NCI-H1105 (cell line): Measurements from ENCODE around the gene TYSND1.
"Not testable (repeated sequence)": the region's sequence is repeated elsewhere in the genome, so short reads cannot be mapped to it uniquely, and the experiment has no call there.

Experiments
- DNase-seq: peaks from one replicate; lab custom pipeline; 2025; lab: John Stamatoyannopoulos, UW

Gene TYSND1

GRCh38 chr10:70146489-70147258 lies at the start of gene TYSND1:
Gene TYSND1 (minus strand): TSS chr10:70146700. CDS start chr10:70146586, 114 bp downstream.
- DNase-seq, result peak; percentile 96

DNA sequence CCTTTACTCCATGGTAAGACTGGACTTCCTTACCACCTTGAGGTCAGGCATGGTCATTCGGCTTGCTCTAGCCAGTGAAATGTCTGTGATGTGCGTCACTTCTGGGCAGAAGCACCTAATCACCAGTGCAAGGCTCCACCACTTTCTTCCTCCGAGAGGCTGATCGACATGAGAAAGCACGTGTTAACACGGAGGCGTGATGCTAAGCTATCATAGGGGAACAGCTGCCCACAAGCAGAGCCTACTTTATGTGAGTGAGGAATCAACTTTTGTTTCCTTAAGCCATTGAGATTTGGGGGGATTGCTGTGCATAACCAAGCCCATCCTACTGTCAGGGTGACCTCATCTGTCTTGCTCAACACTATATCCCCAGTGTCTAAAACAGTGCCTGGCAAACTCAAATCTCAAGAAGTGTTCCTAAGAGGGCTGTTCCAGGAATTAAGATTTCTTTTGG lies 46.9 kb upstream of the TYSND1 start:
- no peak for DNase-seq

DNA sequence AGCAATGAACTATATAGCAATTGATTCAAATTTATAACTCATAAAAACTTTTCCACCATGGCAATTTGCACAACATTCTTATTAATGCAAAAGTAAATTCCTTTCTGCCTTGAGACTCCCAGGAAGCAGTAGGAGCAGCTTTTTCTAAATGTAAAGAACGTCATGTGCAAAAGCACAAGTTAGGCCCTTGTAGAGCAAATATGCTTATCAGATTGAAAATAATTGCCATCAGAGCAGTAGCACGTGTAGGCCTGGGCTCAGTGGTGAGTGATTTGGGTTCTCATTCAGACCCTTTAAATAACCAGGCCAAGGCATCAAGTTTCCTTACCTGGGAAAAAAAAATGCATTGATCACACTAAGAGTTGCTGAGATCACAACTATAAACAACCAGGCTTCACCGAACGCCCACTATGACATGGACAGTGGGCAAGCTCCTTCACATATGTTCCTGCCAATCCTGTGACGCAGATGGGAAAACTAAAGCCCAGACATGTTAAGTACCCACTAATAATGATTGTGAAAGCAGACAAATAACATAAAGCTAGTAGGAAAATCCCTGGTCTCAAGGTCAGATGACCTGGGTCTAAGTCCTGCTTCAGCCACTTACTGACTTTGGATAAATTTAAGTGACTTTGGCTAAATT lies 45.9 kb upstream of the TYSND1 start:
- no peak for DNase-seq

DNA sequence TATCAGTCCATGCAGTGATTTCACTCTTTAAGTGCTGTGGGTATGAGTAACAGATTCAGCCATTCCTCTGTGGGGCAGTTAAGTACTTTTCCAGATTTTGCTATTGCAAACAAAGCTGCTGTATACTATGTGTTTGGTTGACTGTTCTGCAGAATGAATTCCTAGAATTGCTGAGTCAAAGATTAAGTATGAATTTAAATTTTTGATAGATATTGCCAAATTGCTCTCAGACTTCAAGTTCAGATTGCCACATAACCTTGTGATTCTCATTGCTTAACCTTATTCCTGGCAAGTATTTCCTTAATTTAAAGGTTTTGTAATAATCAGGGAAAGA lies 45.4 kb upstream of the TYSND1 start:
- DNase-seq, result no peak

GRCh38 chr10:70191161-70191971 lies 44.9 kb upstream of the TYSND1 start:
- no peak for DNase-seq

DNA sequence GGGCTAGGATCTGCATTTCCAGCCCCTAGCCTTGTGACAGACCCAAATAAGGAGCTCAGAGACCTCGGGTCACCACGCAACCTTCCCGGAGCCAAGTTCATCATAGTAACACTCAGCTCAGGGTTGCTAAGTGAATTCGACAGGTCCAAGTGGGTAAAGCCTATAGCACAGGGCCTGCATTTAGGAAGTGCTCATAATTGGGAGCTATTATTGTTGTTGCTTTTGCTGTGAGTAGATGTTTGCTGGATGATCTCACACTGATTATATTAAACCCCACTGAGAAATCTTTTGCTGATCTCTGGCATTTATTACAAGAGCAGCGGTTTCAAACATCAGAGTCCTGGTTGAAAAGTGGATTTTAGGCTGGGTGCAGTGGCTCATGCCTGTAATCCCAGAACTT lies 44.1 kb upstream of the TYSND1 start:
- DNase-seq, result no peak

DNA sequence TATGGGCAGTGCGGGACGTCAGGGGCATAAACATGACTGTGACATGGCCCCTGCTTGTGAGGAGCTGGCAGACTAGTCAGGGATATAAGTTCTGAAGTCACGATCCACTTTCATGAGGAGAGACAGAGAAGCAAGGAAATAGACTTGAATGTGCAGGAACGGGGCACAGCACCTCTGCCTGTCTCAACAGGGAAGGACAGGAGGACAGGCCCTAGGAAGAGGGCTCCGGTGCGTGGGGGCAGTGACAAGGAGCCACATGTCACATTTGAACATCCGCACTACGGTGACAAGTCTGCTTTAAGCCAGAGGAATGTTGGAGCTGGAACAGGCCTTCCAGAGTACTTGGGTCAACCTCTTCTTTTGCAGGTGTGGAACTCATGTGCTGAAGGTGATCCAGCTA lies 43.6 kb upstream of the TYSND1 start:
- no peak for DNase-seq

- no peak for DNase-seq
Observed at GRCh38 chr10:70188768-70189167, 42.3 kb upstream of the TYSND1 start.

- DNase-seq, result no peak
Observed at GRCh38 chr10:70186571-70186970, 40.1 kb upstream of the TYSND1 start.

GRCh38 chr10:70186090-70186489 lies 39.6 kb upstream of the TYSND1 start:
- no peak for DNase-seq

DNA sequence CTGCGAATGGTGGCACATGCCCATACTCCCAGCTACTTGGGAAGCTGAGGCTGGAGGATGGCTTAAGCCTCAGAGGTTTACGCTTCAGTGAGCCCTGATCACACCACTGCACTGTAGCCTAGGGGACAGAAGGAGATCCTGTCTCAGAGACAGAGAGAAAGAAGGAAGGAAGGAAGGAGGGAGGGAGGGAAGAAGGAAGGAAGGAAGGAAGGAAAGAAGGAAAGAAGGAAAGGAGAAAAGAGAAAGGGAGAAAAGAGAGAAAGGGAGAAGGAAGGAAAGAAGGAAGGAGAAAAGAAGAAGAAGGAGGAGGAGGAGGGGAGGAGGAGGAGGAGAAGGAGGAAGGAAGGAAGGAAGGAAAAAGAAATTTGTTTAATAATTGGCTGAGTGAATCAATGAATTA lies 36.8 kb upstream of the TYSND1 start:
- no peak for DNase-seq

DNA sequence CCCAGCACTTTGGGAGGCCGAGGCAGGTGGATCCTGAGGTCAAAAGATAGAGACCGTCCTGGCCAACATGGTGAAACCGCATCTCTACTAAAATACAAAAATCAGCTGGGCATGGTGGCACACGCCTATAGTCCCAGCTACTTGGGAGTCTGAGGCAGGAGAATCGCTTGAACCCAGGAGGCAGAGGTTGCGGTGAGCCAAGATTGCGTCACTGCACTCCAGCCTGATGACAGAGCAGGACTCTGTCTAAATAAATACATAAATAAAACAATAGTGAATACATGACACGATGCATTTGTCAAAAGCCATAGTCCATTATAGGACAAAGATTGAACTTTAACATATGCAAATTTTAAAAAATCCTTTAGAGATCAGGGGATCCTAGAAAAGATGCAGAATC lies 32.7 kb upstream of the TYSND1 start:
- not testable (repeated sequence) for DNase-seq

DNA sequence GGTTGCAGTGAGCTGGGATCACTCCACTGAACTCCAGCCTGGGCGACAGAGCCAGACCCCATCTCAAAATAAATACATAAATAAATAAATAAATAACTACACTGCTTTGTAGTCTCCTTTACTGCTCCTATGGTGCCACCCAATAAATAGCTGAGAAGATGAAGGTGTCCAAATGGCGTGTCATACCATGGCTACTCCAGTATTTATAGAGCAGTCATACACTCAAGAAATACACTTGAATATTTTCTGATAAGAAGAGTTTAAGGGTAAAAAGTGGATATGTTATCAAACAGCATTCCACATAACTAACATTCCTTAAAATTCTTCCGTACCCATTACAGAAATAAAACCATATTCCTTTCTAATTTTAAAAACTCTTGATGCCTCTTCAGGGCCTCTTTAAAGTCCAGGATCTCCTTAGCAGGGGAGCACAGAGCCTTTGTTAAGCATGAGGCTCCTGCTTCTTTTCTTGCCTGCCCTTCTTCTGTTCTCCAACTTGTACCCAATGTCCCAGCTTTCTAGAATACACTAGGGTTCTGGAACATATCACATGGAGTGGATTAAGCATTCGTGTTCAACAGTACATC lies 31.7 kb upstream of the TYSND1 start:
- no peak for DNase-seq

GRCh38 chr10:70176441-70176840 lies 29.9 kb upstream of the TYSND1 start:
- no peak for DNase-seq

DNA sequence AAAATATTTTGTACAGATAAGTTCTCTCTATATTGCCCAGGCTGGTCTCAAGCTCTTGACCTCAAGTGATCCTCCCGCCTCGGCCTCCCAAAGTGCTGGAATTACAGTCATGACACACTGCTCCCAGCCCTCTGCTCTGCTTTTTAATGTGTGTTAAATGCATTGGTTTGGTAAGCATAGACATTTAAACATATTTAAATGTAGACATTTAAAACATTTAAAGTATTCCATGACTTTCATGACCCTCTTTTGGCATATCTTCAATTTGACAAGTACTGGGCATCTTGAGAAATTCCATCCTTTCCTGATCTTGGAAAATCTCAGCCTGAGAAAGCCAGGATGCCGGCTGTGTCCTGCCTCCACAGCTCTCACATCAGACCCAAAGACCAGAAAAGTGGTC lies 29.0 kb upstream of the TYSND1 start:
- DNase-seq, result no peak

- no peak for DNase-seq
Observed at GRCh38 chr10:70174058-70174741, 27.7 kb upstream of the TYSND1 start.

DNA sequence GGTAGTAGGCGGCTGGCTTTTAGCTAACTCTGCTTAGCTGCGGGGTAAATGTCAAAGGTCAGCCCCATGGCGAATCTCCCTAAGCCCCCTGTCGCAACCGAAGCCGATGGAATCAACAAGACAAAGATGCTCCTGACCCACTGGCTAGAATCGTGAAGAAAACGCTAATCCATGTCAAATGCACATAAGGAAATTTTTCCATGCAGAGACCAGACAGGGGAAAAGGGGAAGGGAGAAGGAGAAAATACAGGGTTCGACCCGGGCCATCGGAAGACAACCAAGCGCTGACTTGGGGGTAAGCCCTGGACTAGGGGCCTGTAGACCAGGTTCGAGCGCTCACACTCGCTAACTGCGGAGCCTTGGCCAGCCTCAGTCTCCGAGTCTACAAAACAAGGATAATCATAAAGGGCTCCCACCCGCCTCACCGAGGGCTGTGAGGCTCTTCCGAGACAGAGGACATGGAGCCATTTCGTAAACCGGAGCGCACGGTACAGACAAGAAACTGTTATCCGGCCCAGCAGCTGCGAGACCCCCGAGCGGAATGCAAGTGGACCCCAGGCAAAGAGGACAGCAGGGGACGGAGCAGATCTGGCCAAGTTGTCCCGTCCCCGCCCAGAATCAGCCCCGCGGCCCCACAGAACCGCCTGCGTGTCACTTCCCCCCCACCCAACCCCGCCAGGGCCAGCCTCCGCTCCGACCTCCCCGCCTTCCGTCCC lies 23.3 kb upstream of the TYSND1 start:
- no peak for DNase-seq

DNA sequence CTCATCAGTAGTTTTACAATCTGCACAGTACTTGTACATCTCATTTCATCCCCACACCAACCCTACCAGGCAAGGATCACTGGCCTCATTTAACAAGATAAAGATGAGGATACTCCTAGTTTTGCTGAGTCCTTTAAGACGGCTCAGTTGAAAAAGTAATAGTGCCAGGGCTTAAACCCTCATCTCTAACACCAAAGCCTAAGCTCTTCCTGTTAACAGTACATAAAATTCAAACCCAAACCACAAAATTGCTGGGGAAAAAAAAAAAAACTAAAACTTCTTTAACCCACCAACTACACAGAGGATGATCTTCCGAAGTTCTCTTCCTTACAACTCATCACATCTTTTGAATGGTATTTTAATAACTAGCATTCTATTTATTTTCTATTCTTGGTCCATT lies 22.5 kb upstream of the TYSND1 start:
- no peak for DNase-seq

DNA sequence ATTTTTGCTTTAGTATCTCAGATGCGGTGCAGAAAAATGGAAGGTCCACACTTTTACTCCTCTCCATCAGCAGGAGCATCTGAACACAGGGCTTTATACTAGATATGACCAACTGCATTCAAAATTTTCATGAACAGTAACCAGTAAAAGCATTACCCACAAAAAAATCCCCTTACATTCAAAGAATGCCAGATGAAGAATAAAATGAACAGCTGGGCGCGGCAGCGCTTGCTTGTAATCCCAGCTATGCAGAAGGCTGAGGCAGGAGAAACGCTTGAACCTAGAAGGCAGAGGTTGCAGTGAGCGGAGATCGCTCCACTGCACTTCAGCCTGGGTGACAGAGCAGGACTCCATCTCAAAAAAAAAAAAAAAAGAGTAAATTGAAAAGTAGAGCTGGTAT lies 20.7 kb upstream of the TYSND1 start:
- DNase-seq, result no peak

- DNase-seq, result no peak
Observed at GRCh38 chr10:70166394-70166793, 19.9 kb upstream of the TYSND1 start.

DNA sequence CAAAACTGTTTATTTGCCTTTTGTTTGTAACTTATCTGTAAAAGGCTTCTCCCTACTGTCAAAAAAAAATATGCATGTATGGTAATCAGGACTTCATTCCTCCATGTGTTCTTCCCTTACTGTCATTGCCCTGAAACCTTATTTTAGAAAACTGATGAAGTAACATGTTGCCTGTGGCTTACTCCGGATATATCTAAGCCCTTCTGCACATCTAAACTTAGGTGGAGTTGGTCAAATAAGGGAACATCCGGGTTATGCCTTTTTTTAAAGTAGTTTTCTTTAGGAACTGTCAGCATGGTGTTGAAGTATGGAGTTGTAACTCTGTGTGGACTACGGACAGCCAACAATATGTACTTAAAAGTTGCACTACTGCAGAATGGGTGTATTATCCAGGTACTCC lies 17.7 kb upstream of the TYSND1 start:
- no peak for DNase-seq
